GM19468 (cell line): Measurements from ENCODE around the gene UPK3B.
"Not testable (repeated sequence)": the region's sequence is repeated elsewhere in the genome, so short reads cannot be mapped to it uniquely, and the experiment has no call there.

Experiments used
- ATAC-seq: cut with Tn5 transposase; IDR thresholded peaks from one replicate; pipeline ENCODE4 v1.9.1; 2021; ENCODE audit warnings: mild to moderate bottlenecking, moderate library complexity, moderate number of reproducible peaks; ENCODE audit not compliant: unreplicated experiment; ENCODE audit errors: extremely low read depth

The UPK3B gene

DNA sequence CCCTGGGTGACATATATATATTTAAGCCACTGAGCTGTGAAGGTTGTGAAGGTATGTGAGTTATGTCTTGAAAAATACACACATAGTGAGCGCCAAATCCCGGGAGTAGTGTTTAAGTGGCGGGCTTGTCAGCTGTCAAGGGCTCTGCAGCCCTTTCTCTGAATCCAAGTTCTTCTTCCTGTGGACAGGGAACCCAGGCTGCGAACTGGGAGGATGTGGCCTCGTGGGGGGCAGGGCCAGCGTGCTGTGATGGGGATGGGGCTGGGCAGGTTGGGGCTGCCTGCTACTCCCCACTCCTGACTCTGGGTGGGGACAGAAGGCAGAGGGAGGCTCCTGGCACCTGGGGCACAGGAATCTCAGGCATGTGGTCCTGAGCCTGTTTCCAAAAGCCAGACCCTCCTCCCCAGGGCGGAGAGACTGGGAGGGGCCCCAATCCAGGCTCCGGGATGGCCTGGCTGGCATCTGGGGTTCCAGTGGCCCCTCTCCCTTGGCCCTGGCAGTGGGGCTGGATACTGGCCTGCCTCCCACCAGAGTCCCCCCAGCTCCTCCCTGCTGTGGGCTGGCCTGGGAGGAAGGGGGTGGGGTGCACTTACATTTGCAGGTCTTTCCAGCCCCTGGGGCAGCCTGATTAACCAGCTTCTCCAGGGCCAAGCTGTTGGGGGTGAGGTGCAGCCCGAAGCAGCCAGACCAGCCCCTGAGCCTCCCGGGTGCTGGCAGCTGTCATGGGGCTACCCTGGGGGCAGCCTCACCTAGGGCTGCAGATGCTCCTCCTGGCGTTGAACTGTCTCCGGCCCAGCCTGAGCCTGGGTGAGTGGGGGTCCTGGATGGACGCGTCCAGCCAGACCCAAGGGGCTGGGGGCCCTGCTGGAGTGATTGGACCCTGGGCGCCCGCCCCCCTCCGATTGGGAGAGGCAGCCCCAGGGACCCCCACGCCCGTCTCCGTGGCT is at the start of gene UPK3B:
Gene UPK3B (plus strand): TSS at position 622 of the 947 bp plus-strand sequence. CDS start 101 bp downstream, at position 723.
- ATAC-seq = no peak

GRCh38 chr7:76460767-76461166 is 49.6 kb upstream of the UPK3B start:
- not testable (repeated sequence) for ATAC-seq

- ATAC-seq = peak; percentile 96
Measured at GRCh38 chr7:76461464-76462101, 48.8 kb upstream of the UPK3B start, which contains the start of gene DTX2. Gene DTX2 (plus strand): TSS chr7:76461709. CDS start chr7:76480510, 18,801 bp downstream.

- ATAC-seq = not testable (repeated sequence)
Measured at GRCh38 chr7:76462271-76462882, 48.0 kb upstream of the UPK3B start.

DNA sequence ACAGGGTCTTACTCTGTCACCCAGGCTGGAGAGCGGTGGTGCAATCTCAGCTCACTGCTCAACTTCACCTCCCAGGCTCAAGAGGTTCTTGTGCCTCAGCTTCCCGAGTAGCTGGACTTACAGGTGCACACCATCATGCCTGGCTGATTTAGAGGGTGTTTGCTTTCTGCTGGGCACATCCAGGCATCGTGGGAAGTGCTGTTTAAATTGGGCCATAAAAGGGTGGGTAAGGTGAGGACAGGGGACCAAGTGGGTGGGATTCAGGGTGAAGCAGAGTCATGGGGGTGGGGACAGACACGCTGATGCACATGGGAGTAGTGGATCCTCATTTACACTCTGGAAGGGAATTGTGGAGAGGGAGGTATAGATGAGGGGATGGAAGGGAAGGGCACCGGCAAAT is 45.4 kb upstream of the UPK3B start:
- ATAC-seq = not testable (repeated sequence)

DNA sequence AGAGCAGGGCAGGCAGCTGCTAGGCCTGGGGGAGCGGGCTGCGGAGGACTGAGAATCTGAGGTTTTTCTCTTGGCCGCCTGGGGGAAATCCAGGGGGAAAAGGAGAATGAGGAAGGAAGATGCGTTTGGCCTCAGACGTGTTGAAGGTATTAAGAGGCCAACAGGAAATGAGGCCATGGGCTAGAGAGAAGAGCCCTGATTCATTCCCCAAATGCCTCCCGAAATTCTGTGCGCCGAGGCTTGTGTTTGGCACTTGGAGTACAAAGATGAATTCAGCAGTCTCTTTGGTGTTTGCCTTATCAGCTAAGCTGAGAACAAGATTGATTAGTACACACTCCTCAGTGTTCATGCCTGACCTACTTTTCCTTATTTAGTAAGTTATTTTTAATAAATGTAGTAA is 44.4 kb upstream of the UPK3B start:
- ATAC-seq = not testable (repeated sequence)

DNA sequence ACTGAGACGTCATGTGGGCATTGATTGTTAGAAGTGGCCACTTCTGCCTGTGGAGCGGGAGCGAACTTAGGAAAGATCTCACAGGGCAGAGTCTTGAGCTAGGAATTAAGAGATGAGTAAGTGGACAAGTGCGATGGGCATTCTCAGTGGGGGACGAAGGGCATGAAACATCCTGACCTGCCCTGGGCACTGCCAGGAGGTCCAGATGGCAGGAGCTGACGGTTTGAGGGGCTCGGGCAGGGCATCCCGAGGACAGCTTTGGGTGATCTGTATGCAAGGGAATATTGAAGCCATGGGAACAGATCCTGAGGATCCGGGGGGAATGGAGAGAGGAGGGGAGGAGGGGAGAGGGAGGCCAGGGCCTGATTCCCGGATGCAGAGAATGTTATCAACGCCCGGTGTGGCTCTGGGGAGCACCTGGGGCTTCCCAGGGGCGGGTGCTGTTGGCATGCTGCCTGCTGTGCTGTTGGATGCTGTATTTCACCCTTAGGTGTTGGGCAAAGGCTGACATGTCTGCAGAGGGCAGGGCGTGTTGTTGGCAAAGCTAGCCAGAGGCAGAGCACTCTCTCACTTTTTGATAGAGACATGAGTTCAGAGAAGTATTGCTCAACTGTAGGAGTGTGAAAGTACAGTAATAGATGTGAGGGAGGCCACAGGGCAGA is 42.5 kb upstream of the UPK3B start:
- ATAC-seq = not testable (repeated sequence)

GRCh38 chr7:76471556-76472221 is 38.7 kb upstream of the UPK3B start:
- not testable (repeated sequence) for ATAC-seq

DNA sequence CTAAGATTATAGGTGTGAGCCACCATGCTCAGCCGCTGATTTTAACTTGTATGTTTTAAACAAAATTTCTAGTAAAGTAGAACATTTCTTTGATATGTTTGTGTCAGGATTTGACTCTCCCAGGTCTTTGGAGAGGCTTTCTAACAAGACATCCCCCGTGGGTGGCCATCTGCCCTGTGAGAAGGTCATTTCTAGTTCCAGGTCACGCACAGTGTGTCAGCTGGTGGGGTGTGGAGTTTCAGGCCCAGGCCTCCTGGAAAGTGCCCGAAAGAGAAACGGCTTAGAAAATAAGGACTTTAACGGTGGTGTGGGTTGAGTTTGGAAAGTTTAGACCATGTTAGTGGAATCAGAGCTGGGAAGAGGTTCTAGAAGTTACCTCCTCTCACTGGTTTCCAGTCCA is 37.3 kb upstream of the UPK3B start:
- ATAC-seq = not testable (repeated sequence)

DNA sequence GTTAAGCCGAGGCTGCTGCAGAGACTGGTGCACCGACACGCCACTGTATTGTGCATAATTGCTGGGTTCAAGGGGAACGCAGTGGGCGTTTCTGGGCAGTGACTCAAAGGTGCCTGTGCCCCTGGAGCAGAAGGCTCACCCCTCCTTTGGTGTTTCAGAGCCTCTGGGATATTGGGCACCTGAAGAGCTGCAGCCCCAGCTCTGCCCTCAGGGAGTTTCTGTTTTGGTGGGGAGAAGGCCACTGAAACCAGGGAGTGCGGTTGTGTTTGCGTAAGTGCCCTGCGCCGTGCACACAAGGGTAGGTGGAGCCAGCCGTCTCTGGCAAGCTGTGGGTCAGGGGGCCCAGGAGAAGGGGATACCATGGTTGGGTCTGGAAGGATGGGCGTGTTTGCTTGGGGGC is 34.1 kb upstream of the UPK3B start:
- ATAC-seq = not testable (repeated sequence)

- ATAC-seq = not testable (repeated sequence)
Measured at GRCh38 chr7:76476742-76477474, 33.4 kb upstream of the UPK3B start.

GRCh38 chr7:76479628-76480027 is 30.7 kb upstream of the UPK3B start:
- ATAC-seq = not testable (repeated sequence)

DNA sequence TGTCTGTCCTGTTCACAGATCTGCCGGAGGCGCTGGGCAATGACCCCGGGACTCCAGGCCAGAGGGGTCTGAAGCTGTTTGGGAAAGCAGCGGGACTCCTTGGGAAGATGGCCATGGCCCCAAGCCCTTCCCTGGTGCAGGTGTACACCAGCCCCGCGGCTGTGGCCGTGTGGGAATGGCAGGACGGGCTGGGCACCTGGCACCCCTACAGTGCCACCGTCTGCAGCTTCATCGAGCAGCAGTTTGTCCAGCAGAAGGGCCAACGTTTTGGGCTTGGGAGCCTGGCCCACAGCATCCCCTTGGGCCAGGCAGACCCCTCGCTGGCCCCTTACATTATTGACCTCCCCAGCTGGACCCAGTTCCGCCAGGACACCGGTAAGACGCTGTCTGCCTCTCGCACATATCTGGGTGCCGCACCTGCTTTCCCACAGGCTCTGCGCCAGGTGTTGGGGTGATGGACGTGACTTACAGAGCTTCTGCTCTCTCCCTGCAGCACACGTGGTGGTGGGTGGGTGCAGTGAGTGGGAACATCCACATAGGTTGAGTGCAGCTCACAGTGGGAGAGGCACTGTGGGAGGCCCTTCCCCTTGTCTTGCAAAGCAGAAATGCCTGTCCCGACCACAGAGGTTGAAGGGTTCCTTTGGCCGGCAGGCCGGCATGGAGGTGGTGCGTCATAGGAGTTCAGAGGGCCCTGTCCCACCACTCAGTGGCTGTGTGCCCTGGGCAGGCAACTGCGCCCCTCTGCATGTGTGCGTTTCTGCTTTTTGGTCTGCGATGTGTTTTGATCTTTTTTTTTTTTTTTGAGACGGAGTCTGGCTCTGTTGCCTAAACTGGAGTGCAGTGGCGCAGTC is 29.7 kb upstream of the UPK3B start:
- not testable (repeated sequence) for ATAC-seq

GRCh38 chr7:76482660-76483059 is 27.7 kb upstream of the UPK3B start:
- not testable (repeated sequence) for ATAC-seq

- ATAC-seq = not testable (repeated sequence)
Measured at GRCh38 chr7:76483081-76483480, 27.3 kb upstream of the UPK3B start.

GRCh38 chr7:76484456-76484855 is 25.9 kb upstream of the UPK3B start:
- ATAC-seq = not testable (repeated sequence)

DNA sequence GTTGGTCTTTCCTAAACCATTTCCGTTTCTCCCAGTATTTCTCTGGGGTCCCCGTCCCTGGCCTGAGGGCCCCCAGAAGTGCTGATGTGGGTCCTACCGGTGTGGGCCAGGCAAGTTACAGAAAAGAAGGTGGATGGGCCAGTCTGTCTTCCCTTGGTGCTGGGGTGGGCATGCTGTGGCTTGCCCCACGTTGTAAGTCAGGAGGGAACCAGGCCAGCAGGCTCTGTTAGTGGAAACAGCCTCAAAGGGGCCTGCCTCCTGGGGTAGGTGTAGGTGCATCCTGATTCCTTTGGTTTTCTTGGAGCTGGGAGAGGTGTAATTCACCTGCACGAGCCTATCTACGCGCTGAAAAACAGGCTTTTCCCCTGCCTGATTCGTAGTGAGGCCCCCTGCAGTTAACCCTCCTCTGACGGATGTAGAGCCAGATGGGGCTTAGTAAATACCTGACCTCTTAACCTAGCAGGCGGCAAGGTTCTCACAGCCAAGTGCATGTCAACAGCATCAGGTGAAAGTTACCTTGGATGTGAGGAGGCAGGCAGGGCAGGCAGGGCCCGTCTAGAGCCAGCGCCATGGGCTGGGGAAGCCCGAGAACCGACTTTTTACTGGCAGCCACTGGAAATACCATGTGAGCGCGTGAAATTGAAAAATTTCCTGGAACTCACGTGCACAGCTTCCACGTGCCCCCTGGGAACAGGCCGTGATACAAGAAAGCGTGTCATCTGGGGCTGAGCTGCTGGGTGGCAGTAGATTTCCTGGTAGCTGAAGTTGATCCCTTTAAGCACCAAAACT is 24.3 kb upstream of the UPK3B start:
- ATAC-seq = not testable (repeated sequence)
